Hepatocyte (in vitro differentiated cells): ENCODE data around the gene LIG3. TPM values are rescaled to one million over a fixed set of nuclear protein-coding genes. Genes with fewer than 3 reads are reported as not detected.
A peak's percentile ranks its signal among the peaks of the same experiment; 100 is the strongest.

Experiments
- DNase-seq: peaks from one replicate; pipeline ENCODE4 v3.0.0-alpha.2; 2016; ENCODE audit warnings: low spot score
- H2AFZ ChIP-seq: fragments of 200-600 bp; sonication (generic); 2 replicates; pipeline ENCODE4 v1.6.0; 2016; ENCODE audit warnings: antibody characterized with exemption, mild to moderate bottlenecking
- H3K27ac ChIP-seq: fragments of 200-600 bp; sonication (generic); 2 replicates; pipeline ENCODE4 v1.5.1; 2016; ENCODE audit warnings: mild to moderate bottlenecking
- H3K27me3 ChIP-seq: fragments of 200-600 bp; sonication (generic); 2 replicates; pipeline ENCODE4 v1.6.1; 2016
- H3K36me3 ChIP-seq: fragments of 200-600 bp; sonication (generic); replicated peaks from 2 replicates; pipeline ENCODE4 v1.5.1; 2016; ENCODE audit warnings: low read depth; ENCODE audit not compliant: insufficient read depth
- H3K4me1 ChIP-seq: fragments of 200-600 bp; sonication (generic); 2 replicates; pipeline ENCODE4 v1.5.1; 2016; ENCODE audit warnings: mild to moderate bottlenecking, moderate library complexity; ENCODE audit not compliant: insufficient read depth
- H3K4me2 ChIP-seq: fragments of 200-600 bp; sonication (generic); 2 replicates; pipeline ENCODE4 v1.6.0; 2016
- H3K4me3 ChIP-seq: fragments of 200-600 bp; sonication (generic); 2 replicates; pipeline ENCODE4 v1.5.1; 2016; ENCODE audit warnings: mild to moderate bottlenecking
- H3K79me2 ChIP-seq: fragments of 200-600 bp; sonication (generic); 2 replicates; pipeline ENCODE4 v1.6.0; 2017; ENCODE audit warnings: mild to moderate bottlenecking
- H3K9me2 ChIP-seq: fragments of 200-600 bp; sonication (generic); replicated peaks from 2 replicates; pipeline ENCODE4 v1.6.0; 2017; ENCODE audit warnings: mild to moderate bottlenecking; ENCODE audit not compliant: insufficient read depth
- H3K9me3 ChIP-seq: fragments of 200-600 bp; sonication (generic); 2 replicates; pipeline ENCODE4 v1.5.1; 2016; ENCODE audit warnings: low read depth, mild to moderate bottlenecking
- H4K20me1 ChIP-seq: fragments of 200-600 bp; sonication (generic); 2 replicates; pipeline ENCODE4 v1.6.0; 2016; ENCODE audit warnings: mild to moderate bottlenecking; ENCODE audit not compliant: insufficient read depth, poor library complexity, severe bottlenecking
- EZH2 ChIP-seq: fragments of 200-600 bp; sonication (generic); IDR thresholded peaks from 2 replicates; pipeline ENCODE4 v1.6.1; 2016; ENCODE audit warnings: antibody characterized with exemption, mild to moderate bottlenecking, borderline replicate concordance
- EZH2phosphoT487 ChIP-seq: fragments of 200-600 bp; sonication (generic); IDR thresholded peaks from one replicate; pipeline ENCODE4 v1.6.1; 2018; ENCODE audit warnings: antibody characterized with exemption, mild to moderate bottlenecking, low read depth, moderate library complexity; ENCODE audit not compliant: unreplicated experiment, severe bottlenecking
- WGBS: methylation state at CpG from one replicate; pipeline ENCODE4 v1.1.6; 2016; ENCODE audit warnings: low lambda C conversion rate; ENCODE audit errors: missing lambda C conversion rate; 5-methylcytosine and 5-hydroxymethylcytosine counted together
- polyA plus RNA-seq: library from polyadenylated mRNA; unstranded; fragments of >200 nt; fragmentation: Nextera tagmentation; extraction: Ambion mirVana; gene quantifications from 2 replicates; pipeline ENCODE4 v1.2.1, GENCODE V29; 2016
- total RNA-seq: library from RNA; depleted of rRNA; stranded (reverse); fragments of >200 nt; gene quantifications from 2 replicates; pipeline ENCODE4 v1.2.3, GENCODE V29; 2014
- TF ChIP-seq, protein P1 (sequence below): fragments of 200-600 bp; sonication (generic); IDR thresholded peaks from 2 replicates; pipeline ENCODE4 v1.5.1; 2016; ENCODE audit warnings: antibody characterized with exemption, mild to moderate bottlenecking; ENCODE audit not compliant: poor library complexity

Gene LIG3
- total and polyA plus RNA-seq, 2 experiments from 2014 or later = 15.7 to 31.6 TPM

DNA sequence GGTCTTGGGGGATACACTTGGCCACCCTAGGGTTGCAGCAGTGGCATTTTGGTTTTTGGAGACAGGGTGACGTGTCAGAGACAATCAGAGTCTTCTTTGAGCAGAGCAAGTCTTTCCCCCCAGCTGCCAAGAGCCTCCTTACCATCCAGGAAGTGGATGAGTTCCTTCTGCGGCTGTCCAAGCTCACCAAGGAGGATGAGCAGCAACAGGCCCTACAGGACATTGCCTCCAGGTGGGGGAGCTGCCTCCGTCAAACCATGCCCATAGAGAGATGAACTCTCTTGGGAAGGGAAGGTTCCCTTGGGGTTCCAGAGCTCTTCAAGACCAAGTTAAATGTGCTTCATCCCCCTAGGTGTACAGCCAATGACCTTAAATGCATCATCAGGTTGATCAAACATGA, 11.3 kb downstream of the LIG3 start:
- Histone ChIP-seq H3K4me3 (no peak overlapping the region), H3K79me2 (no peaks in the 10 kb centered on the region), H3K9me3 (no peaks in the 10 kb centered on the region), H3K9me2 (no peaks in the 10 kb centered on the region), H4K20me1 (no peaks in the 10 kb centered on the region), H3K27me3 (no peaks in the 10 kb centered on the region), H3K36me3 (no peaks in the 10 kb centered on the region), H3K4me2 (no peak overlapping the region), H3K4me1 (no peaks in the 10 kb centered on the region), H3K27ac (no peak overlapping the region), H2AFZ (no peak overlapping the region)
- TF ChIP-seq EZH2 = no peak
- TF ChIP-seq, protein P1, sequence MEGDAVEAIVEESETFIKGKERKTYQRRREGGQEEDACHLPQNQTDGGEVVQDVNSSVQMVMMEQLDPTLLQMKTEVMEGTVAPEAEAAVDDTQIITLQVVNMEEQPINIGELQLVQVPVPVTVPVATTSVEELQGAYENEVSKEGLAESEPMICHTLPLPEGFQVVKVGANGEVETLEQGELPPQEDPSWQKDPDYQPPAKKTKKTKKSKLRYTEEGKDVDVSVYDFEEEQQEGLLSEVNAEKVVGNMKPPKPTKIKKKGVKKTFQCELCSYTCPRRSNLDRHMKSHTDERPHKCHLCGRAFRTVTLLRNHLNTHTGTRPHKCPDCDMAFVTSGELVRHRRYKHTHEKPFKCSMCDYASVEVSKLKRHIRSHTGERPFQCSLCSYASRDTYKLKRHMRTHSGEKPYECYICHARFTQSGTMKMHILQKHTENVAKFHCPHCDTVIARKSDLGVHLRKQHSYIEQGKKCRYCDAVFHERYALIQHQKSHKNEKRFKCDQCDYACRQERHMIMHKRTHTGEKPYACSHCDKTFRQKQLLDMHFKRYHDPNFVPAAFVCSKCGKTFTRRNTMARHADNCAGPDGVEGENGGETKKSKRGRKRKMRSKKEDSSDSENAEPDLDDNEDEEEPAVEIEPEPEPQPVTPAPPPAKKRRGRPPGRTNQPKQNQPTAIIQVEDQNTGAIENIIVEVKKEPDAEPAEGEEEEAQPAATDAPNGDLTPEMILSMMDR = no peak
- no peak for TF ChIP-seq EZH2phosphoT487
- 92% methylated on average over 3 of the region's 3 CpGs for WGBS
- no peak for DNase-seq

- Histone ChIP-seq H3K4me2 (no peak overlapping the region), H3K9me3 (no peaks in the 10 kb centered on the region), H3K4me3 (no peak overlapping the region), H4K20me1 (no peaks in the 10 kb centered on the region), H3K79me2 (no peaks in the 10 kb centered on the region), H3K36me3 (no peaks in the 10 kb centered on the region), H3K4me1 (no peaks in the 10 kb centered on the region), H2AFZ (no peak overlapping the region), H3K27me3 (no peaks in the 10 kb centered on the region), H3K9me2 (no peaks in the 10 kb centered on the region), H3K27ac (no peak overlapping the region)
- no peak for DNase-seq
- WGBS = 82% methylated on average over 2 of the region's 2 CpGs
- TF ChIP-seq EZH2phosphoT487 (no peak), EZH2 (no peak)
- TF ChIP-seq, protein P1 = no peak
Observed at GRCh38 chr17:34993031-34993430, 12.7 kb downstream of the LIG3 start.

DNA sequence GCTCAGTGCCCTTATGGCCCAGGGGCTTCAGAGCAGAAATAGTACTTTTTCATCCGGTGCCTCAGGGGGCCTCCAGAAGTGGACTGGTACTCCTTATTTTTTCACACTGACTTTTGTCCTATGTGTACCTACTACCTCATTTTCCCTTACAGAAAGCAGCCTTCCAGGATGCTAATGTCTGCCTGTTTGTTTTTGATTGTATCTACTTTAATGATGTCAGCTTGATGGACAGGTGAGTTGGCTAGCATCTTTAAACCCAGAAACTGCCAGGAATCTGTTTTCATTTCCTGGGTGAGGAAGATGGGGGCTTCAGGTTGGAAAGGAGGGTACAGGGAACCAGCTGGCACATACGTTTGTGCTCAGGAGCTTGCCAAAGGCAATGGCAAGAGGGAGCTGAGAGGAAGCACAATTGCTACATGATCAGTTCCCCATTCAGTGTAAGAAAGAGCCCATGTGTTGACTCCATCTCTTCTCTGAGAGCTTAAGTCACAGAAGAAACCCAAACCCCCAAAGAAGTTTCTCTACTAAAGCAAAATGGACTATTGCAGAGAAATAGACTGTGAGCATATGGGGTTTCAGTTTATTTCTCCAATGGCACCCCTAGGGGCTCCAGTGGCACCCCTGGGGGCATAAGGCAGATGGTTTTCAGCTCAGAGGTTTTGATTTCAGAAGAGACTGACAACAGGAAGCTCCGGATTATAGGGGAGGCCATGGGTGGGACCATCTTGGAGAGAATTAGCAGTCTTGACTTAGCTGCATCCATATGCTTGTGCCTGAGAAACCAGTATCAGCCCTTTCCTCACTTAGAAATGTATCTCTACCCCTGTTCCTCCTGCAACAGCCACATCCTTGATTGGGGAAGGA, 16.3 kb downstream of the LIG3 start:
- Histone ChIP-seq H3K36me3 (no peaks in the 10 kb centered on the region), H3K27me3 (no peaks in the 10 kb centered on the region), H3K4me1 (no peaks in the 10 kb centered on the region), H3K9me2 (no peaks in the 10 kb centered on the region), H3K4me2 (no peak overlapping the region), H3K4me3 (no peak overlapping the region), H3K79me2 (no peaks in the 10 kb centered on the region), H4K20me1 (no peaks in the 10 kb centered on the region), H2AFZ (no peak overlapping the region), H3K27ac (peak overlapping the region; percentile 60), H3K9me3 (no peaks in the 10 kb centered on the region)
- no peak for TF ChIP-seq EZH2phosphoT487
- no peak for TF ChIP-seq EZH2
- TF ChIP-seq, protein P1 = no peak
- 92% methylated on average over 3 of the region's 3 CpGs for WGBS
- DNase-seq = no peak
